HCT116 (cell line): ENCODE measurements around the gene AGAP1.

Experiments used
- EGR1 ChIP-seq: IDR thresholded peaks from 2 replicates; pipeline ENCODE4 v1.6.1; 2012; ENCODE audit warnings: low read depth
- EZH2 ChIP-seq: fragments of 200-600 bp; sonication (generic); IDR thresholded peaks from 2 replicates; pipeline ENCODE4 v1.6.1; 2017; ENCODE audit warnings: antibody characterized with exemption, mixed run types
- SP1 ChIP-seq: IDR thresholded peaks from 2 replicates; pipeline ENCODE4 v1.6.1; 2012; ENCODE audit warnings: low read depth
- TF ChIP-seq, protein P1 (sequence below), 3 experiments: fragments of 200-600 bp in 1 of 3; sonication (generic) in 1 of 3; IDR thresholded peaks in 2 of 3; conservative IDR thresholded peaks in 1 of 3; 2 replicates each; pipeline ENCODE4 v1.5.1; 2012 to 2017; ENCODE audit warnings: low read depth in 2 of 3, low read length in 2 of 3, antibody characterized with exemption in 1 of 3, borderline replicate concordance in 1 of 3, control low read depth in 1 of 3, mild to moderate bottlenecking in 1 of 3, mixed read lengths in 1 of 3, mixed run types in 1 of 3, moderate library complexity in 1 of 3; ENCODE audit not compliant: insufficient read depth in 1 of 3

DNA sequence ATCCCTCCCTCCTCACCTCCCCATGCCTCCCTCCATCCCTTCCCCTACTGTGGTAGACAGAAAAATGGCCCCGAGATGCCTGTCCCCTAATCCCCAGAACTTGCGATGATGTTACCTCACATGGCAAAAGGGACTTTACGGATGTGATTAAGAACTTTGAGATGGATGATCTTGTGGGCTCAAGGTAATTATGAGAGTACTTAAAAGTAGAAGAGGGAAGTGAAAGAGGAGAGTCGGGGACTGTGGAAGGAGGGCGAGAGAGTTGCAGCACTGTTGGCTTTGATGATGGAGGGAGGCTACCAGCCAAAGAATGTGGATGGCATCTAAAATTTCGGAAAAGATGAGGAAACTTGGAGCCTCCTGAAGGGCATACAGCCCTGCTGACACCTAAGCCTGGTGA lies 66.5 kb downstream of the AGAP1 start:
- TF ChIP-seq EGR1: no peak
- TF ChIP-seq, protein P1, sequence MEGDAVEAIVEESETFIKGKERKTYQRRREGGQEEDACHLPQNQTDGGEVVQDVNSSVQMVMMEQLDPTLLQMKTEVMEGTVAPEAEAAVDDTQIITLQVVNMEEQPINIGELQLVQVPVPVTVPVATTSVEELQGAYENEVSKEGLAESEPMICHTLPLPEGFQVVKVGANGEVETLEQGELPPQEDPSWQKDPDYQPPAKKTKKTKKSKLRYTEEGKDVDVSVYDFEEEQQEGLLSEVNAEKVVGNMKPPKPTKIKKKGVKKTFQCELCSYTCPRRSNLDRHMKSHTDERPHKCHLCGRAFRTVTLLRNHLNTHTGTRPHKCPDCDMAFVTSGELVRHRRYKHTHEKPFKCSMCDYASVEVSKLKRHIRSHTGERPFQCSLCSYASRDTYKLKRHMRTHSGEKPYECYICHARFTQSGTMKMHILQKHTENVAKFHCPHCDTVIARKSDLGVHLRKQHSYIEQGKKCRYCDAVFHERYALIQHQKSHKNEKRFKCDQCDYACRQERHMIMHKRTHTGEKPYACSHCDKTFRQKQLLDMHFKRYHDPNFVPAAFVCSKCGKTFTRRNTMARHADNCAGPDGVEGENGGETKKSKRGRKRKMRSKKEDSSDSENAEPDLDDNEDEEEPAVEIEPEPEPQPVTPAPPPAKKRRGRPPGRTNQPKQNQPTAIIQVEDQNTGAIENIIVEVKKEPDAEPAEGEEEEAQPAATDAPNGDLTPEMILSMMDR (IDR thresholded peaks at IDR 0.05 in 2 of 3, conservative IDR thresholded peaks at IDR 0.05 in 1 of 3; ENCODE audit: borderline replicate concordance in 1 of 3, insufficient read depth in 1 of 3, low read depth in 2 of 3, low read length in 2 of 3): no peak
- no peak for TF ChIP-seq SP1
- TF ChIP-seq EZH2: no peak
